KOPT-K1 (cell line): Measurements from ENCODE around the gene MMUT.
"Not testable (repeated sequence)": the region's sequence is repeated elsewhere in the genome, so short reads cannot be mapped to it uniquely, and the experiment has no call there.

Experiments
- H3K27ac ChIP-seq: fragments of 200-600 bp; sonication (generic); 2 replicates; pipeline ENCODE4 v1.5.1; 2016; ENCODE audit warnings: antibody characterized with exemption, mild to moderate bottlenecking, low read depth, low read length; ENCODE audit not compliant: poor library complexity, severe bottlenecking
- H3K36me3 ChIP-seq: fragments of 200-600 bp; sonication (generic); 2 replicates; pipeline ENCODE4 v1.5.1; 2017; ENCODE audit warnings: antibody characterized with exemption, mild to moderate bottlenecking, low read length, moderate library complexity; ENCODE audit not compliant: insufficient read depth
- H3K9me3 ChIP-seq: fragments of 200-600 bp; sonication (generic); 2 replicates; pipeline ENCODE4 v1.5.1; 2017; ENCODE audit warnings: antibody characterized with exemption, low read length, mild to moderate bottlenecking; ENCODE audit not compliant: insufficient read depth, poor library complexity, severe bottlenecking

Gene MMUT

GRCh38 chr6:49462927-49463611 is at the start of gene MMUT, which contains the start of gene CENPQ:
MMUT (minus strand) TSS chr6:49463253; CDS start chr6:49459466, 3,787 bp downstream.
CENPQ (plus strand) TSS chr6:49463370; CDS start chr6:49470177, 6,807 bp downstream.
- Histone ChIP-seq H3K36me3 (no peaks in the 10 kb centered on the region), H3K9me3 (no peaks in the 10 kb centered on the region), H3K27ac (peak within 1 kb of the TSS; percentile 77)

- Histone ChIP-seq H3K36me3 (no peaks in the 10 kb centered on the region), H3K9me3 (no peaks in the 10 kb centered on the region), H3K27ac (no peak overlapping the region)
Measured at GRCh38 chr6:49509342-49509741, 46.3 kb upstream of the MMUT start.

- H3K36me3 ChIP-seq: no peaks in the 10 kb centered on the region
- no peaks in the 10 kb centered on the region for H3K9me3 ChIP-seq
- no peak overlapping the region for H3K27ac ChIP-seq
Measured at GRCh38 chr6:49506569-49507111, 43.6 kb upstream of the MMUT start.

- no peaks in the 10 kb centered on the region for H3K9me3 ChIP-seq
- H3K27ac ChIP-seq: no peak overlapping the region
- no peaks in the 10 kb centered on the region for H3K36me3 ChIP-seq
Measured at GRCh38 chr6:49504666-49505065, 41.6 kb upstream of the MMUT start.

- H3K36me3 ChIP-seq: peaks cover 4% of the 10 kb centered on the region; the same call in 1 of the 2 replicates
- H3K9me3 ChIP-seq: no peaks in the 10 kb centered on the region
- no peak within 1 kb of the TSS for H3K27ac ChIP-seq
Measured at GRCh38 chr6:49499623-49500022, 36.6 kb upstream of the MMUT start, which contains the start of gene GLYATL3. GLYATL3 (plus strand) TSS chr6:49499923; CDS start chr6:49511991, 12,068 bp downstream.

- Histone ChIP-seq H3K36me3 (peaks cover 9% of the 10 kb centered on the region), H3K27ac (no peak overlapping the region), H3K9me3 (no peaks in the 10 kb centered on the region)
Measured at GRCh38 chr6:49499126-49499525, 36.1 kb upstream of the MMUT start.

- peaks cover 25% of the 10 kb centered on the region for H3K36me3 ChIP-seq
- no peak overlapping the region for H3K27ac ChIP-seq
- H3K9me3 ChIP-seq: no peaks in the 10 kb centered on the region
Measured at GRCh38 chr6:49497304-49497703, 34.3 kb upstream of the MMUT start.

- no peak overlapping the region for H3K27ac ChIP-seq
- no peaks in the 10 kb centered on the region for H3K9me3 ChIP-seq
- peaks cover 82% of the 10 kb centered on the region for H3K36me3 ChIP-seq
Measured at GRCh38 chr6:49490633-49491032, 27.6 kb upstream of the MMUT start.

GRCh38 chr6:49483380-49483779 is 20.3 kb upstream of the MMUT start:
- not testable (repeated sequence) for H3K27ac ChIP-seq, H3K9me3 ChIP-seq
- H3K36me3 ChIP-seq: peaks cover 52% of the 10 kb centered on the region

- H3K27ac ChIP-seq, H3K9me3 ChIP-seq: not testable (repeated sequence)
- peaks cover 45% of the 10 kb centered on the region for H3K36me3 ChIP-seq
Measured at GRCh38 chr6:49481846-49482245, 18.8 kb upstream of the MMUT start.

GRCh38 chr6:49479308-49479970 is 16.4 kb upstream of the MMUT start:
- peaks cover 30% of the 10 kb centered on the region for H3K36me3 ChIP-seq
- no peak overlapping the region for H3K27ac ChIP-seq
- H3K9me3 ChIP-seq: no peaks in the 10 kb centered on the region

GRCh38 chr6:49476564-49476963 is 13.5 kb upstream of the MMUT start:
- peaks cover 43% of the 10 kb centered on the region for H3K36me3 ChIP-seq
- not testable (repeated sequence) for H3K9me3 ChIP-seq, H3K27ac ChIP-seq

- no peaks in the 10 kb centered on the region for H3K9me3 ChIP-seq
Measured at GRCh38 chr6:49468042-49468441, 5.0 kb upstream of the MMUT start.

GRCh38 chr6:49464691-49465090 is 1.6 kb upstream of the MMUT start:
- Histone ChIP-seq H3K36me3 (no peaks in the 10 kb centered on the region), H3K27ac (no peak overlapping the region), H3K9me3 (no peaks in the 10 kb centered on the region)

More at GRCh38 chr6:49468042-49468441, 5.0 kb upstream of the MMUT start:
- peaks cover 23% of the 10 kb centered on the region for H3K36me3 ChIP-seq
- H3K27ac ChIP-seq: no peak overlapping the region

GRCh38 chr6:49463612-49463967 is 537 bp upstream of the MMUT start:
- H3K27ac ChIP-seq: peak overlapping the region; percentile 77
- H3K36me3 ChIP-seq: no peaks in the 10 kb centered on the region
- H3K9me3 ChIP-seq: no peaks in the 10 kb centered on the region

- peak overlapping the region; percentile 77 for H3K27ac ChIP-seq
- no peaks in the 10 kb centered on the region for H3K36me3 ChIP-seq
- no peaks in the 10 kb centered on the region for H3K9me3 ChIP-seq
Measured at GRCh38 chr6:49462599-49462926, 490 bp downstream of the MMUT start.
